ENCODE data around the gene CCNK.
A peak's percentile ranks its signal among the peaks of the same experiment; 100 is the strongest.

Gene CCNK

DNA sequence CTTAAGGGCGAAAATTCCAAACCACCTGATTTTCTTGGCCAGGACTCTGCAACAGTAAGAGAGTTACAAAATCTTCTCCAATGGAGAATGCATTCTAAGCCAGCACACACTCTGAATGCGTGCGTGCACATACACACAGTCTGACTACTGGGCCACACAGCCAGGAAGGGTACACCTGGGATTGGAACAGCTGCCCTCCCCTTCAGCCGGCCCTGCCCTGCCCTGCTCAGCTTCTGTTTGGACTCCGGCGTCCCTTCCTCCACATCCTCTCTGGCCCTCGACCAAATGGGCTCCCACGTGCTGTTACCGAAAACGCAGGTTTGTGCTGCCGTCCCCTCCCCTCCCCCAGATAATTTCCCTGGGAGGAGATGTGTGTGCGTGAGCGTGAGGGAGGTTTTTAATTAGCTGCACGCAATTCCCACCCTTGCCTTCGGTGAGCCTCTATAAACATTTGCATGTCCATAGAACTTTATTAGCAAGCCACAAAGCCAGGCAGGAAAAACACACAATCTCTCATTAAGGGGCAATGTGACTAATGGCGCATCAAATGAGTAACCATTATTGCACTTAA, 43.0 kb downstream of the CCNK start:
- no peak overlapping the region for H3K4me3 ChIP-seq (ENCODE audit: low read depth, low read length)
- TF ChIP-seq, protein P1, sequence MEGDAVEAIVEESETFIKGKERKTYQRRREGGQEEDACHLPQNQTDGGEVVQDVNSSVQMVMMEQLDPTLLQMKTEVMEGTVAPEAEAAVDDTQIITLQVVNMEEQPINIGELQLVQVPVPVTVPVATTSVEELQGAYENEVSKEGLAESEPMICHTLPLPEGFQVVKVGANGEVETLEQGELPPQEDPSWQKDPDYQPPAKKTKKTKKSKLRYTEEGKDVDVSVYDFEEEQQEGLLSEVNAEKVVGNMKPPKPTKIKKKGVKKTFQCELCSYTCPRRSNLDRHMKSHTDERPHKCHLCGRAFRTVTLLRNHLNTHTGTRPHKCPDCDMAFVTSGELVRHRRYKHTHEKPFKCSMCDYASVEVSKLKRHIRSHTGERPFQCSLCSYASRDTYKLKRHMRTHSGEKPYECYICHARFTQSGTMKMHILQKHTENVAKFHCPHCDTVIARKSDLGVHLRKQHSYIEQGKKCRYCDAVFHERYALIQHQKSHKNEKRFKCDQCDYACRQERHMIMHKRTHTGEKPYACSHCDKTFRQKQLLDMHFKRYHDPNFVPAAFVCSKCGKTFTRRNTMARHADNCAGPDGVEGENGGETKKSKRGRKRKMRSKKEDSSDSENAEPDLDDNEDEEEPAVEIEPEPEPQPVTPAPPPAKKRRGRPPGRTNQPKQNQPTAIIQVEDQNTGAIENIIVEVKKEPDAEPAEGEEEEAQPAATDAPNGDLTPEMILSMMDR (IDR thresholded peaks at IDR 0.05; ENCODE audit: low read depth, low read length): no peak

DNA sequence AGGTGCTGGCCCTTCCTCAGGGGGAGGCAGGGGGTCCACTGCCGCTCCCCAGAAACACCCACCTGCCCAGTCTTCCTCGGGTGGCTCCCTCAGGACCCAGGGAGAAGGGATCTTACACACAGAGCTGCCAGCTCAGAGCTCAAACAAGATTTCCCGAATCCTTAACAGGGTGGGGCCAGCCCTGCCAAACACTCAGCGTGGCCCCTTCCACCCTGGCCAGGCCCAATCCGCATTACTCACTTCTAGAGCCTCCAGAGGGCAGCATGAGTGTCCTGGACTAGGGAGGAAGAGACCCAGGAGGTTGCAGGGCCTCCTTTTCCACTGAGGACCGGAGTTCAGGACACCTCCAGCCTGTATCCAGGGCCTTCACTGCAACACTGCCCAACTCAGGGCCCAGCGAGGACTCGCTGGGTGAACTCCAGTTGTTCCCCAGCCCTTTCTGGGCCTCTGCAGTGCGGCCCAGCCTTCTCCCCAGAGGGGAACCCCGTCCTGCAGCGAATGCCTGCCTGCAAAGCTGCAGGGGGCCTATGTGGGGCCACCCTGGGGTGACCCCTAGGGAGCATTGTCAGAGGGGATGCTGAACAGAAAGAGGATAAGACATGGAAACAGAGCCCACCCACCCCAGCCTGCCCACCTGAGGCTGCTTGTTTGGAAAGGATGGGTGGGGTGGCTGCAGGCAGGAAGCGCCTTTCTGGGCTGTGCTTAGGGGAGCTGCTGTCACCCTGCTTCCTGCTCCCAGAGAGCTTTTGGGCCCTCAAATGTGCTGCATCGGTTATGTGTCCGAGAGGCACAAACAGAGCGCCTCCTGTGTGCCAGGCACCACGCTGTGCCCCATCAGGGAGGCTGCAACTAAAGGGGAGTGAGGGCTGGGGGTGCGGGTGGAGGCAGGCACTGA, 43.8 kb downstream of the CCNK start:
- TF ChIP-seq, protein P1 (IDR thresholded peaks at IDR 0.05; ENCODE audit: low read depth, low read length): peak; percentile 41
- H3K4me3 ChIP-seq (ENCODE audit: low read depth, low read length): no peak overlapping the region

DNA sequence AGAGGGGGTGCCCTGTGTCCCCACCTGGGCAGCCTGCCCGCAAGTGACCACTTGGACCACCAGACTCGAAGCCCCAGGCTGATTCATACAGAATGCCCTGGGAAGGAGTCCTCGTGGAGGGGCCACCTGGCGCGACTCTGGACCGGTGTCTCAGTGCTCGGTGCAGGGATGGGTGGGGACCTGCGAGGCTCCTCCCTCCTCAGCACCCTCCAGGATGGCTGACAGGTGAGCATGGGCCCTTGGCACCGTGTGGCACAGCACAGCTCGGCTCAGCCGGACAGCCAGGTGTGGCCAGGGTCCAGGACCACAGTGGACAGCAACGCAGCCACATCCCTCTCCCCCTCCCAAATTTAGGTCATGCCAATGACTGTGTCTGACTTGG, 44.5 kb downstream of the CCNK start:
- TF ChIP-seq, protein P1 (IDR thresholded peaks at IDR 0.05; ENCODE audit: low read depth, low read length): no peak
- no peak overlapping the region for H3K4me3 ChIP-seq (ENCODE audit: low read depth, low read length)

DNA sequence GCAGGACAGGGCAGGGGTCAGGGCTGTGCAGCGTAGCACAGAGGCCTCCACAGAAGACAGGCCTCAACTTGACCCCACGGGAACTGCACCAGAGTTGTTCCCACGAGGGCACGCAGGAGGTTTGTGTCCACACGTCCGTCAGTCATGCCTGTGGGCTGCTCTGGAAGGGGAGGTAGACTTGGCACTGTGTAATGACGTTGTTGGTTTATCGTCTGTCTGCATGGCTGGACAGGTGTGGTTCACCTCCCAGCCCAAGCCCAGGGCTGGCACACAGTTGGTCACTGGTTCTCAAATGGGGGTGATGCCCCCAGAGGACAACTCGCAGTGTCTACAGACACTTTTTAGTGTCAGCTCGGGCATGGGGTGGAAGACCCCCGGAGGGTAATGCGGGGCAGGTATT, 45.8 kb downstream of the CCNK start:
- TF ChIP-seq, protein P1 (IDR thresholded peaks at IDR 0.05; ENCODE audit: low read depth, low read length): no peak
- H3K4me3 ChIP-seq (ENCODE audit: low read depth, low read length): no peak overlapping the region

DNA sequence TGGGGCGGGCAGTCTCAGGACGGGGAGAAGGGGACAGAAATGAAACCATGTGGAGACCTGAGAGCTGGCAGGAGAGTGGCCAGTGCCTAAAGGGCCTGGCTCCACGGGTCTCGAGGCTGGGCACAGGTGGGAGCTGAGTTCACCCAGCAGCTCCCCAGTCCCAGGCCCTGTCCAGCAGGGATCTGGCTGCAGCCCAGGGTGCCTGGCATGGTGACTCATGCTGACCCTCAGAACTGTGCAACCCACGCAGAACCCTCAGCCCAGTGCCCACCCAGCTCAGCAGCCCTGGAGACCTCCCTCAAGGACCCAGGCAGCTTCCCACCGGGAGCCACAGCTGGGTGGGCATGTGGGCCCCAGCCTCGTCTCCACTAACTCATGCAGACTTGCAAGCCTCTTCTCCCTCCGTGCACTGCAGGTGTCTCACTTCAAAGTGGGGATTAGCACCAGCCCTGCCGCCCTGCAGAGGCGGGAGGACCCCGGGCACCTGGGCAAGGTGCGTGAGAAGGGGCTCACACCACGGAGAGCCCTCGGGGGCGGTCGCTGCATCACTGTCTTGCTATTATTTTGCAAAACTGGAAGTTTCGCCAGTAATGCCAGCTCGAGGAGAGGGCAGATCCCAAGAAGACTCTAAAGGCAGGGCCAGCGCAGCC, 46.3 kb downstream of the CCNK start:
- no peak overlapping the region for H3K4me3 ChIP-seq (ENCODE audit: low read depth, low read length)
- TF ChIP-seq, protein P1 (IDR thresholded peaks at IDR 0.05; ENCODE audit: low read depth, low read length): no peak

DNA sequence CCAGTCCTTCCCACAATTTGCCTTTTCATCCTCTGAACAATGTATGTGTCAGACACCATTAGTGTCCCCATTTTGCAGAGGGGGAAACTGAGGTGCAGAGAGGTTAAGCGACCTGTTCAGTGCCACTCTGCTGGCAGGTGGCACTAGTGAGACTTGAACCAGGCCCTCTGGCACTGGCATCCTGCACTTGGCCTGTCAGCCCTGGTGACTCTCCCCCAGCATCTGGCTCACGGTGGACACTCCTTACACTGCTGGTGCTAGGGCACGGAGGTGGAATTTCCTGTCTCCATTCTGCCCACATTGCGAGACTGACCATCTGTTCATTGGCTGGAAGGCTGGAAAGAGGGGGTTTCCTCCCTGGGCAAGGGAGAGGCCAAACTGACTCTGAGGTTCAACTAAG, 48.7 kb downstream of the CCNK start:
- no peak overlapping the region for H3K4me3 ChIP-seq (ENCODE audit: low read depth, low read length)
- TF ChIP-seq, protein P1 (IDR thresholded peaks at IDR 0.05; ENCODE audit: low read depth, low read length): no peak
